SK-N-MC (cell line): ENCODE measurements around the gene PTBP1.
"Not testable (repeated sequence)": the region's sequence is repeated elsewhere in the genome, so short reads cannot be mapped to it uniquely, and the experiment has no call there.

Source experiments
- DNase-seq: peaks from one replicate; pipeline ENCODE4 v3.0.0-alpha.2; 2011; ENCODE audit warnings: low read depth, low spot score
- H3K27ac ChIP-seq: fragments of 200-600 bp; sonication (generic); 2 replicates; pipeline ENCODE4 v1.5.1; 2016; ENCODE audit warnings: mixed run types
- H3K36me3 ChIP-seq: fragments of 200-600 bp; sonication (generic); 2 replicates; pipeline ENCODE4 v1.6.1; 2017; ENCODE audit warnings: antibody characterized with exemption, low read length, mixed read lengths; ENCODE audit not compliant: insufficient read depth
- H3K4me3 ChIP-seq: fragments of 200-600 bp; sonication (generic); 2 replicates; pipeline ENCODE4 v1.5.1; 2016
- H3K9ac ChIP-seq: fragments of 200-600 bp; sonication (generic); 2 replicates; pipeline ENCODE4 v1.8.0; 2017; ENCODE audit warnings: mixed run types, mixed read lengths; ENCODE audit not compliant: insufficient read length
- H3K9me3 ChIP-seq: fragments of 200-600 bp; sonication (generic); 2 replicates; pipeline ENCODE4 v1.6.1; 2017; ENCODE audit warnings: low read depth, mild to moderate bottlenecking, antibody characterized with exemption, low read length, moderate library complexity, mixed read lengths
- EZH2 ChIP-seq: fragments of 200-600 bp; sonication (generic); IDR thresholded peaks from one replicate; pipeline ENCODE4 v1.6.1; 2017; ENCODE audit warnings: antibody characterized with exemption
- FOXP2 ChIP-seq: optimal IDR thresholded peaks from 2 replicates; pipeline ENCODE3; 2011; ENCODE audit warnings: mild to moderate bottlenecking, moderate library complexity; ENCODE audit not compliant: insufficient read depth; ENCODE audit errors: extremely low read length, control extremely low read depth
- POLR2AphosphoS5 ChIP-seq: IDR thresholded peaks from 2 replicates; pipeline ENCODE4 v1.6.1; 2012; ENCODE audit warnings: mild to moderate bottlenecking, low read depth, low read length, borderline replicate concordance

Gene PTBP1

DNA sequence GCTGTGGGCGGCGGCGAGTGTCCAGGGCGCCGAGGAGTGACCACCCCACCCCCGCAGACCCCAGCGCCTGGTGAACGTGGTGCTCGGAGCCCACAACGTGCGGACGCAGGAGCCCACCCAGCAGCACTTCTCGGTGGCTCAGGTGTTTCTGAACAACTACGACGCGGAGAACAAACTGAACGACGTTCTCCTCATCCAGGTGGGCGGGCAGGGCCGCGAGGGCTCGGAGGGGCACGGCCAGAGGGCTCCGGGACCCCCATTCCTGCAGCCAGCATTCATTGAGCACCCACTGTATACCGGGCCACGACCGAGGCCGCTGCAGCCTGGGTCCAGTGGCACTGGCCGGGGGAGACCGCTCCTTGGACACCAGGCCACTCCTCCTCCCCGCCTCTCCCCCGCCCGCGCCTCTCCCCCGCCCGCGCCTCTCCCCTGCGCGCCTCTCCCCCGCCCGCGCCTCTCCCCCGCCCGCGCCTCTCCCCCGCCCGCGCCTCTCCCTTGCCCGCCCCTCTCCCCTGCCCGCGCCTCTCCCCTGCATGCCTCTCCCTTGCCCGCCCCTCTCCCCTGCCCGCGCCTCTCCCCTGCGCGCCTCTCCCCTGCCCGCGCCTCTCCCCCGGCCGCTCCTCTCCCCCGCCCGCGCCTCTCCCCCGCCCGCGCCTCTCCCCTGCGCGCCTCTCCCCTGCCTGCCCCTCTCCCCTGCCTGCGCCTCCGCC is 46.7 kb downstream of the PTBP1 start:
- no peak overlapping the region for H3K4me3 ChIP-seq
- H3K36me3 ChIP-seq: no peaks in the 10 kb centered on the region

DNA sequence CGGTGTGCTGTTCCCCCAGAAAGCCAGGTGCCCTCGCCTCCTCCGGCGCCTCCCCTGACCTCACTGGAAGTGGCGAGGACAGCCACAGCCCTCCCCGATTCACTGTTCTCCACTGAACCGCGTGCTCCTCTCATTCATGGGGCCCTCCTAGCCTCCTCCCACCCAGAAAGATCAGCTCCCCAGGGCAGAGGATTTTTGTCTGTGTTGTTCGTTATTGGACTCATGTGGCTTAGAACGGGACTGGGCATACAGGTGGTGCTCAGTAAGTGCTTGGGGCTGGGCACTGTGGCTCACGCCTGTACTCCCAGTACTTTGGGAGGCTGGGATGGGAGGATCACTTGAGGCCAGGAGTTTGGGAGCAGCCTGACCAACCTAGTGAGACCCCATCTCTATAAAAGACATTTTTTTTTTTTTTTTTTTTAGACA is 47.3 kb downstream of the PTBP1 start:
- DNase-seq: no peak
- H3K27ac ChIP-seq: no peak overlapping the region
- H3K9ac ChIP-seq: no peak overlapping the region
- no peaks in the 10 kb centered on the region for H3K9me3 ChIP-seq
- TF ChIP-seq POLR2AphosphoS5: no peak
- no peak for TF ChIP-seq EZH2
- no peak for TF ChIP-seq FOXP2
- no peaks in the 10 kb centered on the region for H3K36me3 ChIP-seq
- H3K4me3 ChIP-seq: no peak overlapping the region

More for the DNA sequence above, 46.7 kb downstream of the PTBP1 start:
- H3K9ac ChIP-seq: no peak overlapping the region
- H3K27ac ChIP-seq: no peak overlapping the region
- no peak for TF ChIP-seq POLR2AphosphoS5
- TF ChIP-seq EZH2: no peak
- no peak for TF ChIP-seq FOXP2
- no peak for DNase-seq
- H3K9me3 ChIP-seq: no peaks in the 10 kb centered on the region

DNA sequence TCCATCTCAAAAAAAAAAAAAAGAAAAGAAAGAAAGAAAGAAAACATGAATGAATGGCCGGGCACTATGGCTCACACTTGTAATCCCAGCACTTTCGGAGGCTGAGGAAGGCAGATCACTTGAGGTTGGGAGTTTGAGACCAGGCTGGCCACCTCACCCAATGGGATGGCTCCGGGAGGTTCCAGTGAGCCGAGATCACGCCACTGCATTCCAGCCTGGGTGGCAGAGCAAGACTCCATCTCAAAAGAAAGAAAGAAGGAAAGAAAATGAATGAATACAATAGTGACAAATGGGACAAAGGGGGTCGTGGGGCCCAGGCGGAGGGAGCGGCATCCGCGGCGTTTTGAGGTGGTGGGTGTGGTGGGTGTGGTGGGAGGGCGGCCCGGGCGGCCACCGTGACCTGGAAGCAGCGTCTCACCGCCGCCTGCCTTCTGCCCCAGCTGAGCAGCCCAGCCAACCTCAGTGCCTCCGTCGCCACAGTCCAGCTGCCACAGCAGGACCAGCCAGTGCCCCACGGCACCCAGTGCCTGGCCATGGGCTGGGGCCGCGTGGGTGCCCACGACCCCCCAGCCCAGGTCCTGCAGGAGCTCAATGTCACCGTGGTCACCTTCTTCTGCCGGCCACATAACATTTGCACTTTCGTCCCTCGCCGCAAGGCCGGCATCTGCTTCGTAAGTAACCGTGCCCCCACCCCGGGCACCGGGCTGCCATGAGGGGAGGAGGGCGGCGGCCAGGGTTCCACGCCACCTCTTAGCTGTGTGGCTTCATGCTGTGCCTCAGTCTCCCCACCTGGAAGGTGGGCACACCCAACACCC is 48.7 kb downstream of the PTBP1 start:
- H3K9ac ChIP-seq: no peak overlapping the region
- TF ChIP-seq POLR2AphosphoS5 (no peak), FOXP2 (no peak), EZH2 (no peak)
- no peaks in the 10 kb centered on the region for H3K9me3 ChIP-seq
- no peak overlapping the region for H3K27ac ChIP-seq
- no peak for DNase-seq
- H3K4me3 ChIP-seq: no peak overlapping the region
- no peaks in the 10 kb centered on the region for H3K36me3 ChIP-seq

DNA sequence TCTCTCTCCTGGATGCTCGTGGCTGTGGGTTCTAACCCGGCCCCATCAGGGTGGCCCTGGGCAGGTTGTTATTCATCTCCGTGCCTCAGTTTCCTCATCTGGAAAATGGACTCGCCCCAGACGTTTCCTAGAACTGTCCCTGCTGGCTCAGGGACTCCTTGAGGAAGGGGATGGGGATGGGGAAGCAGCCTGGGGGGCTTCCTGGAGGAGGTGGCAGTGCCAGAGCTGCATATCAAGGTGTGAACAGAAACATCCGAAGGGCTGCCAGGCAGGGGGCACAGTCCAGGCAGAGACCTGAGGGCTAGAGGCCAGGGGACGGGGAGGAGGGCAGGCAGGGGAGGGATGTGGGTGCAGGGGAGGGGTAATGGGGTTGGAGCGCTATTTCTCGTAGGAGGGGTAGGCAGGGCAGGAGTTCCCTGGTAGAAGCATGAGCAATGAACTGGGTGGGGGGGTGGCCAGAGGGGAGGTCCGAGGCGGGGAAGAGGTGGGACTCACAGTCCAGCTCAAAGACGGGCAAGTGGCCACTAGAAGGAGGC is 51.2 kb downstream of the PTBP1 start:
- H3K9ac ChIP-seq: no peak overlapping the region
- H3K9me3 ChIP-seq: no peaks in the 10 kb centered on the region
- DNase-seq: no peak
- no peak overlapping the region for H3K27ac ChIP-seq
- TF ChIP-seq EZH2: no peak
- TF ChIP-seq FOXP2: no peak
- TF ChIP-seq POLR2AphosphoS5: no peak
- H3K36me3 ChIP-seq: no peaks in the 10 kb centered on the region
- H3K4me3 ChIP-seq: no peak overlapping the region

DNA sequence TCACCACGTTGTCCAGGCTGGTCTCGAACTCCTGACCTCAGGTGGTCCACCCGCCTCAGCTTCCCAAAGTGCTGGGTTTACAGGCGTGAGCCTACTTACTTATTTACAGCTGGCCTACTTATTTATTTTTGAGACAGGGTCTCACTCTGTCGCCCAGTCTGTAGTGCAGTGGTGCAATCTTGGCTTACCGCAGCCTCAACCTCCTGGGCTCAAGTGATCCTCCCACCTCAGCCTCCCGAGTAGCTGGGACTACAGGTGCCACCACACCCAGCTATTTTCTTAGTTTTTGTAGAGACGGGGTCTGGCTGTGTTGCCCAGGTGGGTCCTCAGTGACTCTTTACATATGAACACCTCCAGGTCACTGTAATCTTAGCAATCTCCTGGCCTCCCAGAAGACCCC is 51.9 kb downstream of the PTBP1 start:
- H3K36me3 ChIP-seq, H3K27ac ChIP-seq, DNase-seq, H3K4me3 ChIP-seq, H3K9ac ChIP-seq, H3K9me3 ChIP-seq: not testable (repeated sequence)

DNA sequence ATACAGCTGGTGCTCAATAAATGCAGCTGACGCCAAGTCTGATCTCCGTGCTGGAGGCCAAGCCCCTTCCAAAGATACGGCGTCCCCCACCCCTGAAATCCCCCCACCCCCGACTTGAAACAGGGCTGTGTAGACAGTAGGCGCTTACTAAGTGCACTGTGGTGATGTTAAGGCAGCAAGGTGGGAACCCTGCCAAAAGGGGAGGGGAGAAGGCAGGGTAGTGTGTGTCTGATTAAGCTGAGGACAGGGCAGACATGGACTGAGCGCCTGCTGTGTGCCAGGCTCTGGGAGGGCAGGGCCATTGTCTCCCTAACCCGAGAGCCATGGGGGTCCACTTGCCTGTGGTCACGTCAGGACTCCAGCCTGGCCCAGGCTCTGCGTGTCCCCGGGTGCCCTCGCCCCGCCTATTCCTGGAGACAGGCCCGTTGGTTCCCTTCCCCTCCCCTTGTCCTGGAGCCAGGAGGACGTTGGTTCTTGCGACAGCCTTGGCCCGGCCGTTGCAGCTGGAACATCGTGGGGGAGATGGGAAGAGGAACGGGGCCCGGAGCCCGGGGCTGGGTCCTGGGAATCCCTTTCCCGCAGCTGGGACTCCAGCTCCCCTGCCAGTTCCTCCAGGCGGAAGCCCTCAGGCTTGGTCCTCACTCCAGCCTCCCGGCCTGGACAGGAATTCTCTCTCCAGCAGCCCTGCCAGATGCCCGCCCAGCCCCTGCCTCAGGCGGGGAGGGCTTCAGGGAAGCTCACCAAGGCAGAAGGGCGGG is 53.1 kb downstream of the PTBP1 start:
- no peak for DNase-seq
- Histone ChIP-seq H3K9me3 (no peaks in the 10 kb centered on the region), H3K36me3 (no peaks in the 10 kb centered on the region), H3K27ac (no peak overlapping the region), H3K4me3 (no peak overlapping the region), H3K9ac (no peak overlapping the region)
- TF ChIP-seq FOXP2 (no peak), POLR2AphosphoS5 (no peak), EZH2 (no peak)

DNA sequence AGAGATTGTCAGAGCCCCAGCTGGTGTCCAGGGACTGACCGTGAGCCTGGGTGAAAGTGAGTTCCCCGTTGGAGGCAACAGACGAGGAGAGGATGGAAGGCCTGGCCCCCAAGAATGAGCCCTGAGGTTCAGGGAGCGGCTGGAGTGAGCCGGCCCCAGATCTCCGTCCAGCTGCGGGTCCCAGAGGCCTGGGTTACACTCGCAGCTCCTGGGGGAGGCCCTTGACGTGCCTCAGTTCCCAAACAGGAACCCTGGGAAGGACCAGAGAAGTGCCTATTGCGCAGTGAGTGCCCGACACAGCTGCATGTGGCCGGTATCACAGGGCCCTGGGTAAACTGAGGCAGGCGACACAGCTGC is 53.7 kb downstream of the PTBP1 start:
- DNase-seq: no peak
- no peak for TF ChIP-seq EZH2
- no peak for TF ChIP-seq FOXP2
- no peak for TF ChIP-seq POLR2AphosphoS5
- H3K27ac ChIP-seq: no peak overlapping the region
- H3K9me3 ChIP-seq: no peaks in the 10 kb centered on the region
- H3K9ac ChIP-seq: no peak overlapping the region
- no peaks in the 10 kb centered on the region for H3K36me3 ChIP-seq
- no peak overlapping the region for H3K4me3 ChIP-seq
